DND-41 (cell line): Measurements from ENCODE around the gene ATXN7L3B.

Experiments used
- CTCF ChIP-seq: IDR thresholded peaks from 2 replicates; pipeline ENCODE4 v1.5.1; 2012; ENCODE audit warnings: borderline replicate concordance, low read length, moderate library complexity, mild to moderate bottlenecking; ENCODE audit not compliant: poor library complexity, severe bottlenecking; ENCODE audit errors: extremely low read depth
- EZH2 ChIP-seq: IDR thresholded peaks from 3 replicates; pipeline ENCODE4 v1.6.1; 2012; ENCODE audit warnings: borderline replicate concordance, low read depth, mild to moderate bottlenecking, moderate library complexity, low read length, inconsistent platforms; ENCODE audit not compliant: severe bottlenecking

GRCh38 chr12:74552201-74552600, 14.6 kb downstream of the ATXN7L3B start:
- peak; percentile 14 for TF ChIP-seq CTCF
- no peak for TF ChIP-seq EZH2
